ENCODE measurements around the gene VPS26C. TPM values are rescaled to one million over a fixed set of nuclear protein-coding genes. Genes with fewer than 3 reads are reported as not detected.

VPS26C gene
- total and polyA plus RNA-seq, 7 donors: 29.6 to 78.2 (median 51.4) TPM

DNA sequence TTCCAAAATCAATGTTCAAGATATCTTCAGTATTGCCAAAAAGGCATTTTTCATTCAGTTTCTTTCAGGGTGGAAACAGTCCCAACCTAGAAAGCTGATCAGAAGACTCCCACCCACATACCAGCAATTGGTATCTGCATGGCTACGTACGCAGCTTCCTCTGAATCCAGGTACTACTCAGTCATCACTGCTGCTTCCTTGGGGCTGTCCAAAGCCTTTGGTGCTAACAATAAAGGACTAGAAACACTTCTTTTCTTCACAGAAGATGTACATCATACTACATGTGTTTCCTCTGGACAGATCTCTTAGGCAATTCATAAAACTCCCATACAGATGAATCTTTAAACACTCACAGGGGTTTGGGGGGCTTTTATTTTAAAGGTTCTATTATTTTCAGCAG is 29.8 kb downstream of the VPS26C start:
- intact Hi-C loops (cut with DNase I): no loop called here
- WGBS, 3 donors: 89 to 96% (median 93%) methylated on average over 2 of the region's 2 CpGs
- no peak for DNase-seq
- H3K4me1 ChIP-seq: no peaks in the 10 kb centered on the region
- ATAC-seq: no peak
- no peaks in the 10 kb centered on the region for H3K27me3 ChIP-seq (ENCODE audit: insufficient read depth in 3 of 3, low read length in 2 of 3)
- H3K4me3 ChIP-seq: no peak overlapping the region
- H3K27ac ChIP-seq: no peak overlapping the region
- H3K36me3 ChIP-seq (ENCODE audit: insufficient read depth in 1 of 2, low read depth in 1 of 2): peaks cover 8 to 78% of the 10 kb centered on the region in 2 donors
- no peaks in the 10 kb centered on the region for H3K9me3 ChIP-seq
- TF ChIP-seq, protein P1, sequence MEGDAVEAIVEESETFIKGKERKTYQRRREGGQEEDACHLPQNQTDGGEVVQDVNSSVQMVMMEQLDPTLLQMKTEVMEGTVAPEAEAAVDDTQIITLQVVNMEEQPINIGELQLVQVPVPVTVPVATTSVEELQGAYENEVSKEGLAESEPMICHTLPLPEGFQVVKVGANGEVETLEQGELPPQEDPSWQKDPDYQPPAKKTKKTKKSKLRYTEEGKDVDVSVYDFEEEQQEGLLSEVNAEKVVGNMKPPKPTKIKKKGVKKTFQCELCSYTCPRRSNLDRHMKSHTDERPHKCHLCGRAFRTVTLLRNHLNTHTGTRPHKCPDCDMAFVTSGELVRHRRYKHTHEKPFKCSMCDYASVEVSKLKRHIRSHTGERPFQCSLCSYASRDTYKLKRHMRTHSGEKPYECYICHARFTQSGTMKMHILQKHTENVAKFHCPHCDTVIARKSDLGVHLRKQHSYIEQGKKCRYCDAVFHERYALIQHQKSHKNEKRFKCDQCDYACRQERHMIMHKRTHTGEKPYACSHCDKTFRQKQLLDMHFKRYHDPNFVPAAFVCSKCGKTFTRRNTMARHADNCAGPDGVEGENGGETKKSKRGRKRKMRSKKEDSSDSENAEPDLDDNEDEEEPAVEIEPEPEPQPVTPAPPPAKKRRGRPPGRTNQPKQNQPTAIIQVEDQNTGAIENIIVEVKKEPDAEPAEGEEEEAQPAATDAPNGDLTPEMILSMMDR (IDR thresholded peaks at IDR 0.05): no peak

DNA sequence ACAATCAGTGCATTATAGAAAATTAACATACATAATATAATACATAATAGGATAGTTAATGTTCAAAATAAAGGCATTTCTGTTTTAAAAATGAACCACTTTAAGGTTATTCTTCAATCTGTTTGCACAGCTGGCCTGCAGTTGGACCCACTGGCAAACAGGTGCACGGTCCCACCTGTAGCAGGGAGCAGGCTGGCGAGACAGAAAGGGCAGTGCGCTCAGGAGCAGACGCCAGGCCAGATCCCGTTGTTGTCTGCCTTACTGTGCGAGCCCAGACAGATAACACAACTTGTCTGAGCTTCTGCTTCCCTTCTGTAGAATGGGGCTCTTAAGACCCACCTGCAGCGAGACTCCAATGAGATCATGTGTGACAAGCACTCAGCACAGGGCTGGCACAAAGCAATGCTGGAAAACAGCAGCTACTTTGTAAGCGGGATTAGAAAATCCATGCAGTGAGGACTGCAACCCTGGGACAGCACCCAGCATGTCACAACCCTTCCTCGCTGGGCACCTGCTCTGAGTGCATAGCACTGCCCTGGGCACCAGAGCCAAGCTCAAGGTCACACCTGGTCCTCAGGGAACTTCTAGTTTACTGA is 33.5 kb downstream of the VPS26C start:
- Histone ChIP-seq H3K36me3 (ENCODE audit: insufficient read depth in 1 of 2, low read depth in 1 of 2) (peaks cover 8 to 86% of the 10 kb centered on the region in 2 donors), H3K9me3 (no peaks in the 10 kb centered on the region), H3K4me3 (no peak overlapping the region), H3K27ac (no peak overlapping the region), H3K4me1 (no peaks in the 10 kb centered on the region), H3K27me3 (ENCODE audit: insufficient read depth in 3 of 3, low read length in 2 of 3) (no peaks in the 10 kb centered on the region)
- DNase-seq (no peak), ATAC-seq (no peak)
- TF ChIP-seq, protein P1 (IDR thresholded peaks at IDR 0.05): no peak
- intact Hi-C loops (cut with DNase I): no loop called here
- WGBS, 3 donors: 88 to 93% (median 89%) methylated on average over 9 of the region's 9 CpGs

DNA sequence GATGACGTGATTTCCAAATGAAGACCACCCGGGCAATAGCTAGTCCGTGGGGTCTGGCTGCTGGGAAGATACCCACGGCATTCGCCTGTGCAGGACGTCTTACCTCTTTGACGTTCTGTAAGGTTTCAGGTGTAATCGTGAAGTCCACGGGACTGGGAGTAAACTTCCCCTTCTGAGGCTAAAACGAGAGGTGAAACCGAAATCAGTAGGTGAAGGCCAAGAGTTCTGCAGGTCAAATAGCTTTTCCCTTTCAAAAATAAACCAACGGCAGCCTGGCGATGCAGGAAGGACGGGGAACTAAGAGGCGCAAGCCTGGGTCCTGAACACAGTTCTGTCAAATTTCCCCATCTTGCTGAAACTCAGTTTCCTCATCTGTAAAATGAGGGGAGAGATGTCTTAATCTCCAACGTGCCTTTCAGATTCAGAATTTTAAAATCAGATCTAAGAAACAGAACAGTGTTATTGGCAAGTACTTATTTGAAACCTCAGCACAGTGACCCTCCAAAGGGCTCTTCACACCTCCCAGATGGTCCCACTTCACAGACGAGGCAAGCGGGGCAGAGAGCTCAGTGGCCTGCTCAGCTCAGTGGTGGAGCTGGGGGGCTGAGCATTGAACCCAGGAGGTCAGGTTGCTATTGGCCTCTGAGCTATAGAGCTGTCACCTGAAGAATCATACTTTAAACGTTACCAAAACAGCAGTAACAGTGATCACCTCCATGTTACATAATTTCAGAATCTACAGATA is 34.7 kb downstream of the VPS26C start:
- Histone ChIP-seq H3K4me1 (no peaks in the 10 kb centered on the region), H3K36me3 (ENCODE audit: insufficient read depth in 1 of 2, low read depth in 1 of 2) (peaks cover 12 to 86% of the 10 kb centered on the region in 2 donors), H3K4me3 (no peak overlapping the region), H3K27me3 (ENCODE audit: insufficient read depth in 3 of 3, low read length in 2 of 3) (no peaks in the 10 kb centered on the region), H3K27ac (no peak overlapping the region), H3K9me3 (no peaks in the 10 kb centered on the region)
- intact Hi-C loops (cut with DNase I): no loop called here
- TF ChIP-seq, protein P1 (IDR thresholded peaks at IDR 0.05): no peak
- DNase-seq: no peak
- WGBS, 3 donors: 91 to 94% (median 92%) methylated on average over 19 of the region's 19 CpGs
- ATAC-seq: no peak

DNA sequence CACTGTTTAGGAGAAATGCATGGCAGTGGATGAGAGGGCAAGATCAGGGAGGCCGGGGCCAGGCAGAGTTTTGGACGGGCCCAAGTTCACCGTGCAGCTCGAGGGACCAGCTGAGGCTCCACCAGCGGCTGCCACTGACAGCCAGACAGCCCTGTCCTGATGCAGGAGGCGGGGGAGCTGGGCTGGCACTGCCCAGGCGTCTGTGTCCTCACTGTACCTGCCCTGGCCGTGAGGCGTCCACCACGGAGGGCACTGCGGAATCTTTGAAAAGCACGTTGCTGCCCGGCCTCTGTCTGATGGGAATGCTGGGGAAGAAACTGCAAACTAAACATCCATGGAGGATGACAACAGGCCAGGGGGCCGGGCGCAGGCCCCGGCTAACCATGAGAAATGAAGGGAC is 35.5 kb downstream of the VPS26C start:
- WGBS, 3 donors: 93 to 95% (median 93%) methylated on average over 16 of the region's 16 CpGs
- Histone ChIP-seq H3K27ac (no peak overlapping the region), H3K4me3 (no peak overlapping the region), H3K36me3 (ENCODE audit: insufficient read depth in 1 of 2, low read depth in 1 of 2) (peaks cover 7 to 86% of the 10 kb centered on the region in 2 donors), H3K4me1 (no peaks in the 10 kb centered on the region), H3K9me3 (no peaks in the 10 kb centered on the region), H3K27me3 (ENCODE audit: insufficient read depth in 3 of 3, low read length in 2 of 3) (no peaks in the 10 kb centered on the region)
- no peak for ATAC-seq
- intact Hi-C loops (cut with DNase I): no loop called here
- TF ChIP-seq, protein P1 (IDR thresholded peaks at IDR 0.05): no peak
- DNase-seq: no peak

Data from psoas muscle (tissue), 8 donors.